ENCODE data around the gene TIMM50.

GRCh38 chr19:39467941-39468340 lies 12.7 kb upstream of the TIMM50 start:
- TF ChIP-seq, protein P1, sequence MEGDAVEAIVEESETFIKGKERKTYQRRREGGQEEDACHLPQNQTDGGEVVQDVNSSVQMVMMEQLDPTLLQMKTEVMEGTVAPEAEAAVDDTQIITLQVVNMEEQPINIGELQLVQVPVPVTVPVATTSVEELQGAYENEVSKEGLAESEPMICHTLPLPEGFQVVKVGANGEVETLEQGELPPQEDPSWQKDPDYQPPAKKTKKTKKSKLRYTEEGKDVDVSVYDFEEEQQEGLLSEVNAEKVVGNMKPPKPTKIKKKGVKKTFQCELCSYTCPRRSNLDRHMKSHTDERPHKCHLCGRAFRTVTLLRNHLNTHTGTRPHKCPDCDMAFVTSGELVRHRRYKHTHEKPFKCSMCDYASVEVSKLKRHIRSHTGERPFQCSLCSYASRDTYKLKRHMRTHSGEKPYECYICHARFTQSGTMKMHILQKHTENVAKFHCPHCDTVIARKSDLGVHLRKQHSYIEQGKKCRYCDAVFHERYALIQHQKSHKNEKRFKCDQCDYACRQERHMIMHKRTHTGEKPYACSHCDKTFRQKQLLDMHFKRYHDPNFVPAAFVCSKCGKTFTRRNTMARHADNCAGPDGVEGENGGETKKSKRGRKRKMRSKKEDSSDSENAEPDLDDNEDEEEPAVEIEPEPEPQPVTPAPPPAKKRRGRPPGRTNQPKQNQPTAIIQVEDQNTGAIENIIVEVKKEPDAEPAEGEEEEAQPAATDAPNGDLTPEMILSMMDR (IDR thresholded peaks at IDR 0.05; ENCODE audit: low read depth, low read length): no peak
- TF ChIP-seq MYC (IDR thresholded peaks at IDR 0.05; ENCODE audit: low read depth, low read length) (no peak), MAX (IDR thresholded peaks at IDR 0.05; ENCODE audit: low read depth, low read length) (no peak), POLR2A (IDR thresholded peaks at IDR 0.05; ENCODE audit: extremely low read depth, insufficient read length) (no peak)
